Activated CD4-positive, alpha-beta T cell treated with anti-CD3 and anti-CD28 coated beads, Interleukin-2, amount 10 ng/mL, durations not matched to agents 7 days and 5 days (primary cell): ENCODE results near the gene ICOS. TPM values are rescaled to one million over a fixed set of nuclear protein-coding genes. Genes with fewer than 3 reads are reported as not detected.
"Not testable (repeated sequence)": the region's sequence is repeated elsewhere in the genome, so short reads cannot be mapped to it uniquely, and the experiment has no call there.

Source experiments
- CTCF ChIA-PET: fragments of 350-600 bp; sonication (Branson Sonifier 250); formaldehyde crosslinking; loops from one replicate; lab custom pipeline; 2021; ENCODE audit warnings: antibody characterized with exemption; lab: Charles Lee
- POLR2A ChIA-PET: fragments of 350-600 bp; sonication (Branson Sonifier 250); formaldehyde crosslinking; loops from one replicate; lab custom pipeline; 2021; ENCODE audit warnings: antibody characterized with exemption; lab: Charles Lee
- DNase-seq: peaks from one replicate; pipeline ENCODE4 v3.0.0-alpha.2; 2020
- H3K27ac Mint-ChIP-seq: one replicate; pipeline ENCODE4 v1.8.0; 2021; ENCODE audit warnings: mild to moderate bottlenecking, moderate library complexity, mixed read lengths
- H3K27me3 Mint-ChIP-seq: one replicate; pipeline ENCODE4 v1.8.0; 2021; ENCODE audit warnings: mixed read lengths
- H3K36me3 Mint-ChIP-seq: one replicate; pipeline ENCODE4 v1.8.0; 2021; ENCODE audit warnings: low read depth, mixed read lengths
- H3K4me1 Mint-ChIP-seq: one replicate; pipeline ENCODE4 v1.8.0; 2021; ENCODE audit warnings: mixed read lengths
- H3K4me3 Mint-ChIP-seq: one replicate; pipeline ENCODE4 v1.8.0; 2021; ENCODE audit warnings: mild to moderate bottlenecking, moderate library complexity, mixed read lengths
- H3K9me3 Mint-ChIP-seq: one replicate; pipeline ENCODE4 v1.8.0; 2021; ENCODE audit warnings: mixed read lengths
- total RNA-seq, 2 experiments: library from RNA; stranded (reverse); gene quantifications; one replicate each; pipeline ENCODE4 v1.2.3, GENCODE V29; 2021

ICOS gene
- total RNA-seq, 2 experiments from 2014 or later, result 52.0 to 63.6 TPM

DNA sequence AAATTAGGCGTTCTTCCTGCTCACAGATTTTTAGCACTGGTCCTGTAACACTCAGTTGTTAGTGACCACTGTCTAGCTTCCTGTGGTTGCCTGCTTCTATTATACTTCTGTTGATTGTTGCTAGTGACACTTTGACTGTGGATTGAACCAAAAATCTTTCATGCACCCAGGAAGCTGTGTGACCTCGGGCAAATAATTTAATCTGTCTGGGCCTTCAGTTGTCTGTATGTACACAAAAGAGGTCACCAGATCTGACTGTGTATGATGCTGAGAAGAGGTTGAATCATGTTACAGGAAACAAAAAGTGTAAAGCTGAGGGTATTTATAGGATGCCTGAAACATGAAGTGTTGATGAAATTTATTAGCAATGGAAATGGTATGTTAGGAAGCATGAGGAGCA, 12.7 kb downstream of the ICOS start:
- ChIA-PET POLR2A (no interaction called here), CTCF (interaction anchor here (0.6 to 1.6 kb wide), 2 partner anchors 14 to 769 kb away, joined by 4 to 5 read pairs; no protein-coding TSS in a partner anchor)
- peaks cover 91% of the 10 kb centered on the region for H3K4me1 Mint-ChIP-seq
- H3K27me3 Mint-ChIP-seq, result no peaks in the 10 kb centered on the region
- H3K27ac Mint-ChIP-seq, result peak overlapping the region; percentile 82
- peak overlapping the region; percentile 33 for H3K4me3 Mint-ChIP-seq
- peaks cover 64% of the 10 kb centered on the region for H3K36me3 Mint-ChIP-seq
- DNase-seq, result peak; percentile 31
- peaks cover under 1% of the 10 kb centered on the region for H3K9me3 Mint-ChIP-seq

- Mint-ChIP-seq H3K4me3 (peak overlapping the region; percentile 82), H3K27me3 (no peaks in the 10 kb centered on the region), H3K4me1 (peaks cover 84% of the 10 kb centered on the region), H3K9me3 (no peaks in the 10 kb centered on the region), H3K27ac (peak overlapping the region; percentile 89), H3K36me3 (peaks cover 60% of the 10 kb centered on the region)
- ChIA-PET POLR2A (no interaction called here), CTCF (interaction anchor here (0.6 to 1.1 kb wide), 3 partner anchors 16 to 62 kb away, joined by 3 to 4 read pairs (median 4); no protein-coding TSS in a partner anchor)
- peak; percentile 54 for DNase-seq
These were observed 14.9 kb downstream of the ICOS start for GRCh38 chr2:203951366-203951902.

DNA sequence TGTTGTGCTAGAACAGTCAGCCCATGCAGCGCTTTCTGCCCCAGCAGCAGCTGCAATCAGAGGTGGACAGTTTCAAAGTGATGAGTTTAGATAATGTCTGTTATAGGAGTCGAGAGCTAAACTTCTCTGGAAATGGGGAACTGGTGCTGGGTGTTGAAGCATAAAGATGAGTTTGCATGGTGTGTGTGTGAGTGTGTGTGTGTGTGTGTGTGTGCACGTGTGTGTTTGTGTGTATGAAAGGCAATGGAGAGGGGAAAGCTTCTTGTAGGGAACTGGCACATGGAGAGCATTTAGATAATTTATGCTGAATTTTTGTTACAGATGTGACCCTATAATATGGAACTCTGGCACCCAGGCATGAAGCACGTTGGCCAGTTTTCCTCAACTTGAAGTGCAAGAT, 22.7 kb downstream of the ICOS start:
- CTCF ChIA-PET, result interaction anchor here (1.0 to 1.7 kb wide), 5 partner anchors 10 to 30 kb away, joined by 3 to 5 read pairs (median 4); no protein-coding TSS in a partner anchor
- Mint-ChIP-seq H3K4me1 (peaks cover 26% of the 10 kb centered on the region), H3K27ac (no peak overlapping the region), H3K4me3 (no peak overlapping the region), H3K27me3 (no peaks in the 10 kb centered on the region), H3K36me3 (peaks cover 66% of the 10 kb centered on the region), H3K9me3 (no peaks in the 10 kb centered on the region)
- POLR2A ChIA-PET, result no interaction called here
- no peak for DNase-seq

- Mint-ChIP-seq H3K9me3 (no peaks in the 10 kb centered on the region), H3K27ac (no peak overlapping the region), H3K4me1 (peaks cover 23% of the 10 kb centered on the region), H3K36me3 (peaks cover 63% of the 10 kb centered on the region), H3K27me3 (no peaks in the 10 kb centered on the region), H3K4me3 (no peak overlapping the region)
- ChIA-PET POLR2A (no interaction called here), CTCF (interaction anchor here (0.9 to 1.7 kb wide), 6 partner anchors 10 to 30 kb away, joined by 3 to 5 read pairs (median 4); no protein-coding TSS in a partner anchor)
- no peak for DNase-seq
These were observed 23.1 kb downstream of the ICOS start for GRCh38 chr2:203959672-203960071.

- H3K4me1 Mint-ChIP-seq, result peaks cover 14% of the 10 kb centered on the region
- ChIA-PET CTCF (interaction anchor here (1.2 kb wide), 1 partner anchor 16 kb away, joined by 3 read pairs; no protein-coding TSS in a partner anchor), POLR2A (no interaction called here)
- no peak overlapping the region for H3K4me3 Mint-ChIP-seq
- no peaks in the 10 kb centered on the region for H3K27me3 Mint-ChIP-seq
- H3K27ac Mint-ChIP-seq, result no peak overlapping the region
- H3K36me3 Mint-ChIP-seq, result peaks cover 53% of the 10 kb centered on the region
- no peaks in the 10 kb centered on the region for H3K9me3 Mint-ChIP-seq
- no peak for DNase-seq
These were observed 24.2 kb downstream of the ICOS start for GRCh38 chr2:203960811-203961210.

DNA sequence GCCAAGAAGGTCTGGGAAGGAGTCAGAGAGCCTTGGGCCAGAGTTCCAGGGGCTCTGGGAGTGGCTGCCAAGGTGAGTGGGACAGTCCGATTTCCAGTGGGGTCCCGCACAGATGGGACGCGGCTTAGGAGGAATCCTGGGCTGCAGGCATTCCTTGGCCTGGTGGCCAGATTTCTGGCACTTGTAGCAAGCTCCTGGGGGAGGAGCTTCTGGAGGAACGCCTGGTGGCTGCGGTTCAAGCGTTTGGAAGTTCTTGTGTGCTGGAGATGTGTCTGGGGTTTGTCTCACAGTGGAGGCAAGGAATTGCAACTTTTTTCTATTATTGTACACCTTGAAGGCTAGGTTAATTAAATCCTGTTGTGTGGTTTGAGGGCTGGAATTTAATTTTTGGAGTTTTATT, 28.6 kb downstream of the ICOS start:
- H3K4me1 Mint-ChIP-seq, H3K27me3 Mint-ChIP-seq, POLR2A ChIA-PET, H3K9me3 Mint-ChIP-seq, H3K27ac Mint-ChIP-seq, CTCF ChIA-PET, H3K4me3 Mint-ChIP-seq, DNase-seq: not testable (repeated sequence)
- H3K36me3 Mint-ChIP-seq, result peaks cover 15% of the 10 kb centered on the region

- peaks cover 3% of the 10 kb centered on the region for H3K9me3 Mint-ChIP-seq
- H3K27me3 Mint-ChIP-seq, result peaks cover 6% of the 10 kb centered on the region
- H3K4me1 Mint-ChIP-seq, result peaks cover 7% of the 10 kb centered on the region
- H3K36me3 Mint-ChIP-seq, result peaks cover 2% of the 10 kb centered on the region
- H3K4me3 Mint-ChIP-seq, result no peak overlapping the region
- ChIA-PET POLR2A (no interaction called here), CTCF (interaction anchor here (0.5 to 2.4 kb wide), 2 partner anchors 22 to 163 kb away, joined by 3 to 5 read pairs; no protein-coding TSS in a partner anchor)
- H3K27ac Mint-ChIP-seq, result no peak overlapping the region
- no peak for DNase-seq
These were observed 34.7 kb downstream of the ICOS start for GRCh38 chr2:203971251-203971650.

GRCh38 chr2:203972066-203972465, 35.5 kb downstream of the ICOS start:
- ChIA-PET POLR2A (no interaction called here), CTCF (interaction anchor here (2.4 kb wide), 1 partner anchor 21 kb away, joined by 5 read pairs; no protein-coding TSS in a partner anchor)
- peaks cover 3% of the 10 kb centered on the region for H3K9me3 Mint-ChIP-seq
- peaks cover 2% of the 10 kb centered on the region for H3K36me3 Mint-ChIP-seq
- H3K4me3 Mint-ChIP-seq, result no peak overlapping the region
- no peak for DNase-seq
- H3K27ac Mint-ChIP-seq, result no peak overlapping the region
- H3K4me1 Mint-ChIP-seq, result peaks cover 7% of the 10 kb centered on the region
- peaks cover 6% of the 10 kb centered on the region for H3K27me3 Mint-ChIP-seq

DNA sequence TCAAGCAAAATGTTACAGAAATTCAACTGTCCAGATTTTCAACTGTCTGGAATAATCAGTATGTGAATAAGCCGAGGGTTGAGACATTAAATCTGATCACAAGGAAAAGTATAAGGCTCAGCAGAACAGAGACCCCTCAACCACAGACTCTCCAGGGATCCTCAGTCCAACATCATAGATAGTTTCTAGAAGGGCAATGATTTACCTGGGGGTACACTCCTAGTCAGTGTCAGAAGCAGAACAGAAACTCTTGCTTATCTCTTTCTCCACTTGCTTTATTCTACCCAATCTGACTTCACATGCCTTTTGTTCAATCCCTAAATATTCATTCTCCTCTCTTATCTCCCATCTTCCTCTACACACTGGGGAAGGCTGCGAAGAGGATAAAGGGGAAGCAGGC, 36.4 kb downstream of the ICOS start:
- Mint-ChIP-seq H3K9me3 (peaks cover 3% of the 10 kb centered on the region), H3K27me3 (peaks cover 6% of the 10 kb centered on the region), H3K4me3 (no peak overlapping the region), H3K4me1 (peaks cover 7% of the 10 kb centered on the region), H3K36me3 (peaks cover 2% of the 10 kb centered on the region), H3K27ac (no peak overlapping the region)
- CTCF ChIA-PET, result no interaction called here
- POLR2A ChIA-PET, result interaction anchor here (0.7 kb wide), 1 partner anchor 16 kb away, joined by 4 read pairs; no protein-coding TSS in a partner anchor
- no peak for DNase-seq

DNA sequence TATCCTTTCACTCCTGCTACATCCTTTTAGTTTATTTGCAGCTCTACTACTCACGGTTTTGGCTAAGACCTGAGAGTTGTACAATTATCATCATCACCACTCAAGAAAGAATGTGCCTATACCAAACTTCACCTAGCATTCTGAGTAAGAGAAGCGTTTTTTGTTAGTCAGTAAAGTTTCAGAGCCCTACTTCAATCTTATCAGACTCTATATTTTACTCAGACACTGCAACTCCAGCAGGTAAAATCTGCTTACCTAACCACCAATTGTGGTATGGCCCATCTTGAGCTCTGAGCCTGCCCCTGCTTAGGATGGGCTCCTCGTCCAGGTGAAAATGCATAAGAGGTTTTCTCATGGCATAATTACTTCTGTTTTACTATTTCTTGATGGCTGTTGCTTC, 37.1 kb downstream of the ICOS start:
- ChIA-PET CTCF (interaction anchor here (0.9 to 1.1 kb wide), 2 partner anchors 11 to 26 kb away, joined by 3 read pairs; no protein-coding TSS in a partner anchor), POLR2A (interaction anchor here (0.7 kb wide), 1 partner anchor 16 kb away, joined by 4 read pairs; no protein-coding TSS in a partner anchor)
- peaks cover 6% of the 10 kb centered on the region for H3K9me3 Mint-ChIP-seq
- H3K4me1 Mint-ChIP-seq, result peaks cover 7% of the 10 kb centered on the region
- no peak overlapping the region for H3K27ac Mint-ChIP-seq
- H3K36me3 Mint-ChIP-seq, result peaks cover 2% of the 10 kb centered on the region
- no peak for DNase-seq
- H3K4me3 Mint-ChIP-seq, result no peak overlapping the region
- peaks cover 6% of the 10 kb centered on the region for H3K27me3 Mint-ChIP-seq

GRCh38 chr2:203975912-203976311, 39.3 kb downstream of the ICOS start:
- ChIA-PET CTCF (interaction anchor here (0.6 to 1.5 kb wide), 7 partner anchors 11 to 47 kb away, joined by 3 to 5 read pairs (median 3); no protein-coding TSS in a partner anchor), POLR2A (no interaction called here)
- Mint-ChIP-seq H3K9me3 (peaks cover 9% of the 10 kb centered on the region), H3K27me3 (peaks cover 4% of the 10 kb centered on the region), H3K36me3 (peaks cover 2% of the 10 kb centered on the region), H3K4me1 (peaks cover 7% of the 10 kb centered on the region), H3K27ac (no peak overlapping the region), H3K4me3 (no peak overlapping the region)
- DNase-seq, result no peak

DNA sequence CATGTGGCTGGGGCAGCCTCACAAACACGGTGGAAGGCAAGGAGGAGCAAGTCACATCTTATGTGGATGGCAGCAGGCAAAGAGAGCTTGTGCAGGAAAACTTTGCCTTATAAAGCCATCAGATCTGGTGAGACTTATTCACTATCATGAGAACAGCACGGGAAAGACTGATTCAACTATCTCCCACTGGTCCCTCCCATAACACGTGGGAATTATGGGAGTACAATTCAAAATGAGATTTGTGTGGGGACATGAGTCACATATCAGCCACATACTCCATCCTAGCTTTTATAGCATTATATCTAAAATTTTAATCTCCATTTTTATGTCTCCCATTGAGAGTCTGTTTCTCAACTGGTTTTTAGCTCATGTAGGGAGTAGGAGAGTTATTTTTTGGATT, 45.7 kb downstream of the ICOS start:
- ChIA-PET CTCF (interaction anchor here (1.0 to 1.8 kb wide), 2 partner anchors 11 to 216 kb away, joined by 3 to 6 read pairs; no protein-coding TSS in a partner anchor), POLR2A (no interaction called here)
- no peak for DNase-seq
- Mint-ChIP-seq H3K4me1 (peaks cover 6% of the 10 kb centered on the region), H3K36me3 (peaks cover 2% of the 10 kb centered on the region), H3K27ac (no peak overlapping the region), H3K9me3 (peaks cover 18% of the 10 kb centered on the region), H3K27me3 (no peaks in the 10 kb centered on the region), H3K4me3 (no peak overlapping the region)

DNA sequence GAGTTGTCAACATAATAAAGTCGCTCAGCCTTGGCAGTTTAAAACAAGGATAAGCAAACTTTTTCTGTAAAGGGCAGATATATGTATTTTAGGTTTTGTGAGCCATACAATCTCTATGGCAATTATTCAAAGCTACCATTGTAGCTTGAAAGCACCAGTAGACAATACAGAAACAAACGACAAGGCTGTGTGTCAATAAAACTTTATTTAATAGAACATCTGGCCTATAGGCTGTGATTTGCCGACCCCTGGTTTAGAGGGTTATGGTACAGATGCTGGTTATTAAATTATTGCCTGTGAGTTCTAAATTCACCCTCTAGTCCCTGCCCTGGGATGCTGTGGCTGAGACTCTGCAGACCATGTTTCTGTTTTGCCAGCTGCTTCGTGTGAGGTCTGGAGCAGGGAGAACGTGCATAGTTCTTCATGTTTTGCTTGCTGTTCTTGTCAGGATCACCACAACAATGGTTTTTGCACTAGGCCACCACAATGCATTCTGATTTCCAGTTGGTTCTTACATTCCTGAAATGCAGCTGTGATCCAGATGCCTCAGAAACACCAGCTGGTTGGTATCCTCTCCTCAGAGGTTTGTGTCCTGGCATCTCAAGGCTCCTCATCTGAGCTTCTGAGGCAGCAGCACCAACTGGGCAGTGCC, 46.6 kb downstream of the ICOS start:
- Mint-ChIP-seq H3K4me3 (no peak overlapping the region), H3K9me3 (peaks cover 18% of the 10 kb centered on the region), H3K27me3 (no peaks in the 10 kb centered on the region), H3K4me1 (peaks cover 11% of the 10 kb centered on the region), H3K27ac (no peak overlapping the region), H3K36me3 (peaks cover 2% of the 10 kb centered on the region)
- DNase-seq, result no peak
- ChIA-PET CTCF (interaction anchor here (1.7 to 1.8 kb wide), 2 partner anchors 11 to 24 kb away, joined by 4 to 6 read pairs; no protein-coding TSS in a partner anchor), POLR2A (no interaction called here)
